Stimulated activated effector memory CD8-positive, alpha-beta T cell treated with anti-CD3 and anti-CD28 coated beads, Interleukin-12 subunit alpha, Interleukin-12 subunit beta, amount 100 ng/mL, for 72 hours (primary cell): Measurements from ENCODE around the gene TCF3.
A peak's percentile ranks its signal among the peaks of the same experiment; 100 is the strongest.
"Not testable (repeated sequence)": the region's sequence is repeated elsewhere in the genome, so short reads cannot be mapped to it uniquely, and the experiment has no call there.

ENCODE experiments used
- ATAC-seq: fragments of 150-1000 bp; cut with Tn5 transposase; 2 replicates; pipeline ENCODE4 v1.10.0; 2021
- DNase-seq, 2 donors: peaks; one replicate each; pipeline ENCODE4 v3.0.0; 2021 to 2022; ENCODE audit warnings: low spot score in 2 of 2
- H3K27ac Mint-ChIP-seq: one replicate; pipeline ENCODE4 v1.8.0; 2022; ENCODE audit warnings: mild to moderate bottlenecking, mixed read lengths
- H3K36me3 Mint-ChIP-seq: one replicate; pipeline ENCODE4 v1.8.0; 2022; ENCODE audit warnings: mild to moderate bottlenecking, mixed read lengths
- H3K4me1 Mint-ChIP-seq: one replicate; pipeline ENCODE4 v1.8.0; 2022; ENCODE audit warnings: mixed read lengths
- H3K4me3 Mint-ChIP-seq: one replicate; pipeline ENCODE4 v1.8.0; 2022; ENCODE audit warnings: mild to moderate bottlenecking, mixed read lengths
- H3K9me3 Mint-ChIP-seq: one replicate; pipeline ENCODE4 v1.8.0; 2022; ENCODE audit warnings: mixed read lengths

TCF3 gene

GRCh38 chr19:1652471-1653299, at the start of gene TCF3:
TCF3 (minus strand) TSS chr19:1652615; CDS start chr19:1650248, 2,367 bp downstream.
- H3K27ac Mint-ChIP-seq: peak within 1 kb of the TSS; percentile 93
- peak within 1 kb of the TSS; percentile 81 for H3K4me3 Mint-ChIP-seq
- H3K4me1 Mint-ChIP-seq: peaks cover 30% of the 10 kb centered on the region
- ATAC-seq (peak; percentile 90), DNase-seq (peak; percentile 96 to 99)
- peaks cover 45% of the 10 kb centered on the region for H3K36me3 Mint-ChIP-seq
- H3K9me3 Mint-ChIP-seq: no peaks in the 10 kb centered on the region

DNA sequence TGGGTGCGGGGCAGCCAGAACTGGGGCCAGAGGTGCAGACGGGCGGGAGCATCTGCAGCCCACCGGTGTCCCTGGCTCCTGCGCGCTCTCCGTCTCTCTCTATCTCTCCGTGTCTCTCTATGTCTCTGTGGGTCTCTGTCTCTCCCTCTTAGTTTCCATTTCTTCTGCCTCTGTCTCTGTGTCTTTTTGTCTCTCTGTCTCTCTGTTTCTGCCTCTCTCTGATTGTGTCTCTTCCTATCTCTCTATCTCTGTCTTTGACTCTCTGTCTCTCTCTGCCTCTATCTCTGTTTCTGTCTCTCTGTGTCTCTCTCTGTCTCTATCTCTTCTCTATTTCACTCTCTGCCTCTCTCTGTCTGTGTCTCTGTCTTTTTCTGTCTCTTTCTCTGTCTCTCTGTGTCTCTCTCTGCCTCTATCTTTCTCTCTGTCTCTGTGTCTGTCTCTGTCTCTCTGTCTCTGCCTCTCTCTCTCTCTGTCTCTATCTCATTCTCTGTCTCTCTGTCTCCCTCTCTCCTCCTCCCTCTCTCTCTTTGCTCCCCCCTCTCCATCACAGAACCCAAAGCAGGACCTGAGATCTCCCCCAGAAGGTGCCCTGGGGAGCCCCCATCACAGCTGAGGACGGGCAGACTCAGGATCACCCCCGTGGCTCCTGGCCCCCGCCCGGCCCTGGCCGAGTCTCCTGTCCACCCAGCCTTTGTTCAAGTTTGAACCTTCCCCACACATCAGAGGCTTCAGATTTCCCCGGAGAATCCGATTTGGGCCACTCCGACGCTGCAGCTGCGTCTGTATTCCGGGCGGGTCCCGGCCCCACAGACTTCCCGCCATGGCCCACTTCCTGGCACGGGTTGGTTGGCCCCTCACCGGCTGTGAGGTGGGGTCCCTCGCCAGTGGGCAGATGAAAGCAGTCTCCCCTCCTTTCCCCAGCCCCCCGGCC, 48.6 kb upstream of the TCF3 start:
- ATAC-seq: no peak
- no peak overlapping the region for H3K4me3 Mint-ChIP-seq
- no peaks in the 10 kb centered on the region for H3K36me3 Mint-ChIP-seq
- H3K9me3 Mint-ChIP-seq: no peaks in the 10 kb centered on the region
- peaks cover 10% of the 10 kb centered on the region for H3K4me1 Mint-ChIP-seq
- DNase-seq: no peak
- H3K27ac Mint-ChIP-seq: no peak overlapping the region

DNA sequence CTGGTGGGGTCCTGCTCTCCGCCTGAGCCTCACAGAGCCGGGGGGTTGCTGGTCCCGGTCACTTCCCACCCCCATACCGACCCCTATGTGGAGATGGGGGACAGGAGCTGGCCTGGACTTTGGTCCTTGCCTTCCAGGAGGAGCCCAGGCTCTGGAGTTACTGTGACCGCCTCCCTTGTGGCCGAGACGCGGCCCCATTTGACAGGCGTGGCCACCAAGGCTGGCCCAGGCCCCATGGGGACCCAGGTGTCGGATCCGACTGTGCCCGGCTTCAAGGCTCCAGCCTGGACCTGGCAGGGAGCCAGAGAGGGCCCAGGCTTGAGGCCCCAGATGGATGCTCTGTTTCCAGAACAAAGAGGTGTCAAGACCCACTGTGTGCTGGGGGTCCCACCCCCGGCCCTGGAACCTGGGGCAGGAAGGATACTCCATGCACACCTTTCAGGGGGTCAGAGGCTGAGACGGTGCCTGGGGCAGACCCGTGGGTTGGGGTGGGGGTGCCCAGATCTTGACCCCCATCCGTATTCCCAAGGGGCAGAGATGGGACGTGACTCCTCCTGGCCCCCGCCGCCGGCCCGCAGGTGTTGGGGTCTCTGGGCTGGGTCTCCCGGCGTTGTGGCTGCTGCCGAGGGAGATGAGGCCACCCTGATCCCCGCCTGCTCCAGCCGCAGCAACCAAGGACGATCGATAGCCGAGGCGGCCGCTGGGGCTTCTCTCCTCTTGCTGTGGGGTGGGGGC, 47.8 kb upstream of the TCF3 start:
- ATAC-seq: no peak
- no peaks in the 10 kb centered on the region for H3K36me3 Mint-ChIP-seq
- H3K9me3 Mint-ChIP-seq: no peaks in the 10 kb centered on the region
- no peak for DNase-seq
- no peak overlapping the region for H3K4me3 Mint-ChIP-seq
- H3K4me1 Mint-ChIP-seq: peaks cover 10% of the 10 kb centered on the region
- H3K27ac Mint-ChIP-seq: no peak overlapping the region

DNA sequence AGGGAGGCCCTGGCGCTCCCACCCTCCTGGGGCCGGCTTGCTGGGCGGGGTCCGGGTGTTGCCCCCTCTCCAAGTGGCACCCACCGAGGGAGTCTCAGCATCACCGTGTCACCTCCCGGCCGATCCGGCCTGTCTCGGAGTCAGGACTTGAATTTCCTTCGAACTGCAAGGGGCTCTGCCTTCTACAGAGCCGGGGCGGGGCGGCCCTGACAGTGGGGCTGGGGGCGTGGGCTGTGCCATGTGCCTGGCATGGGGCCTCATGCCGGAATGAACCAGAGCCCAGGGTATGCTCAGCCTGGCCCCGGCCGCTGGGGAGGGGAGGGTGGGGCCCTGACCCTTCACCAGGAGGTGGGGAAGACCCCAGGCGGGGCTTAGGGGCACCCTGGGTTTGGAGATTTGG, 47.0 kb upstream of the TCF3 start:
- no peak for ATAC-seq
- no peak for DNase-seq
- no peak overlapping the region for H3K27ac Mint-ChIP-seq
- H3K36me3 Mint-ChIP-seq: no peaks in the 10 kb centered on the region
- peaks cover 2% of the 10 kb centered on the region for H3K9me3 Mint-ChIP-seq
- no peak overlapping the region for H3K4me3 Mint-ChIP-seq
- H3K4me1 Mint-ChIP-seq: peaks cover 10% of the 10 kb centered on the region

- Mint-ChIP-seq H3K4me1 (peaks cover 10% of the 10 kb centered on the region), H3K27ac (no peak overlapping the region), H3K36me3 (no peaks in the 10 kb centered on the region), H3K9me3 (peaks cover 2% of the 10 kb centered on the region), H3K4me3 (no peak overlapping the region)
- ATAC-seq (no peak), DNase-seq (no peak)
Measured at GRCh38 chr19:1698636-1699035, 46.2 kb upstream of the TCF3 start.

GRCh38 chr19:1695481-1695880, 43.1 kb upstream of the TCF3 start:
- not testable (repeated sequence) for ATAC-seq, H3K9me3 Mint-ChIP-seq, H3K4me1 Mint-ChIP-seq, H3K27ac Mint-ChIP-seq, H3K36me3 Mint-ChIP-seq, H3K4me3 Mint-ChIP-seq, DNase-seq

DNA sequence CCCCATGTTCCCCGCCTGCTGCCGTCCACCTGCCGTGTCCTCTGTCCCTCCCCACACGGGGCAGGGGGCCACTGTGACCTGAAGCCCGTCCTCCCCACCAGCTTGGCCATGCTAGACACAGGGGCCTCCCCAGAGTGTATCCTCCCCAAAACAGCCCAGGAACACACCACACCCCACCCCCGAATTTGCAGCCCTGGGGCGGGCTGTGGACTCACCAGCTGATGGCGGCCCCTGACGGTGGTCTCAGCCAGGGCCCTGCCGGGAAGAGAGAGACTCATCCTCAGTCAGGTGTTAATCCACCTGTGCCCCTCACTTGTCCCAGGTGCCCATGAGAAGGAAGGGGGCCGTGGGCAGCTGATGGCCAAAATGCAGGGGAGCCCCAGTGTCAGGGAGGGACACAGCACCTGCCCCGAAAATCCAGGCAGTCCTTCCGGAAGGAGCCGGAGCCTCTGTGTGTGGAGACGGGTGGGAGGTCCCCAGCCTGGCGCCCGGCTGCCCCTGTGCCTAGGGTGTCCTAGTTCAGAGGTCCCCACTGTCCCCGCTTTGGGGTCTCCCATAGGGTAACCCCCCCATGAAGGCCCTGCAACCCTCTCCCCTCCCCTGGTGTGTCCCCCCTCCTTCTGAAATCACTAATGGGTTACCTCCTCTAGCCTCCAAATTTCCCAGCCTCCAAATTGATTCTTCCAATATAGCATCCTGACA, 39.3 kb upstream of the TCF3 start:
- peaks cover 5% of the 10 kb centered on the region for H3K36me3 Mint-ChIP-seq
- H3K27ac Mint-ChIP-seq: no peak overlapping the region
- H3K4me1 Mint-ChIP-seq: peaks cover 7% of the 10 kb centered on the region
- H3K9me3 Mint-ChIP-seq: peaks cover 2% of the 10 kb centered on the region
- DNase-seq (no peak), ATAC-seq (no peak)
- H3K4me3 Mint-ChIP-seq: no peak overlapping the region

DNA sequence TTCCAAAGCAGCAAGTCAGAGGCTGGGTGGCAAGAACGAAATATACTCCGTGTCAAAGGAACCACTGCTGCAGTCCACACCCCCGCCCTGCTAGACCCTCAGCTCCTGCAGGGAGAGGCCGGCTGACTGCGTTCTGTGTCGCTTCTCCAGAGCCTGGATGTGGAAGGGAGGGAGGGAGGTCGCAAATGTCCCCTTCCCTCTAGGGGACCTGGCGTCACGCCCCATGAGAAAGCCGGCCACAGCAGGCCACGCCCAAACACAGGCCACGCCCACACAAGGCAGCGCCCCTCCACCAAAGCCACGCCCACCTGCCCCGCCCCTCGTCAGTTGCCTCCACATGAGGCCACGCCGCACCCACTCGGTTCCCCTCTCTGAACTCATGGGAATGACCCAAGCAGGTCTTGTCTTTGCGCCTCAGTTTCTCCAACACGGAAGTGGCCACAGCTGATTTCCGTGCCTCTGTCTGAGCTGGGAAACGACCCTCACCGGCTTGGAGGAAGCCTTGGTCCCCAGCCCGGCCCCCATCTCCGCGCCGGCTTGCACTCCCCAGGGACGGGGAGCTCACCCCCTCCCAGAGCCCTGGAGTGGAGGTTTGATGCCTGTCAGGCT, 38.4 kb upstream of the TCF3 start:
- DNase-seq: peak; percentile 51 to 86
- no peak overlapping the region for H3K27ac Mint-ChIP-seq
- H3K4me1 Mint-ChIP-seq: peaks cover 7% of the 10 kb centered on the region
- ATAC-seq: peak; percentile 53
- peaks cover 5% of the 10 kb centered on the region for H3K36me3 Mint-ChIP-seq
- no peak overlapping the region for H3K4me3 Mint-ChIP-seq
- peaks cover 2% of the 10 kb centered on the region for H3K9me3 Mint-ChIP-seq

DNA sequence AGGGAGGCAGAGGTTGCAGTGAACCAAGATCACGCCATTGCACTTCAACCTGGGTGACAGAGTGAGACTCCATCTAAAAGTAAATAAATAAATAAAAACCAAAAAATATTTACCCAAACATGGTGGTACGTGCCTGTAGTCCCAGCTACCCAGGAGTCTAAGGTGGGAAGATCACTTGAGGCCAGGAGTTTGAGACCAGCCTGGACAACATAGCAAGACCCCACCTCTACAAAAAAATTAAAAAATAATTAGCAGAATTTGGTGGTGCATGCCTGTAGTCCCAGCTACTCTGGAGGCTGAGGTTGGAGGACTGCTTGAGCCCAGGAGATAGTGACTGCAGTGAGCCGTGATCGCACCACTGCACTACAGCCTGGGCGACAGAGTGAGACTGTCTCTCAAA, 33.4 kb upstream of the TCF3 start:
- H3K36me3 Mint-ChIP-seq, ATAC-seq, H3K27ac Mint-ChIP-seq, DNase-seq, H3K4me3 Mint-ChIP-seq, H3K9me3 Mint-ChIP-seq: not testable (repeated sequence)
- H3K4me1 Mint-ChIP-seq: peaks cover 12% of the 10 kb centered on the region

GRCh38 chr19:1685046-1685445, 32.6 kb upstream of the TCF3 start:
- Mint-ChIP-seq H3K36me3 (no peaks in the 10 kb centered on the region), H3K4me3 (no peak overlapping the region), H3K9me3 (no peaks in the 10 kb centered on the region), H3K27ac (no peak overlapping the region), H3K4me1 (peaks cover 12% of the 10 kb centered on the region)
- DNase-seq: no peak
- no peak for ATAC-seq

DNA sequence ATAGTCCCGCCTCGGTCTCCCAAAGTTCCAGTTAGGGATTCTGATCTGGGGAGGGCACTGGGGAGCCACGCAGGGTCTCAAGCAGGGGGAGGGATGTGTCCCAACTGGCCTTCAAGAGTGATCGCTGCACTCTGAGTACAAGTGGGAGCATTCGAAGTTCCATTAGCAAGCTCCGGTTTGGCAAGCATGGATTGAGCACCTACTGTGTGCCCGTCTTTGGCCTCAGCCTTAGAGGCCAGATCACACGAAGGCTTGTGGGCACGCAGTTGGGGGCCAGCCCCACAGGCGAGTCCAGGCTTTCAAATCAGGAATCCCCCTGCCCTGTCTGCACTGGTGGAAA, 32.1 kb upstream of the TCF3 start:
- Mint-ChIP-seq H3K27ac (no peak overlapping the region), H3K4me1 (peaks cover 12% of the 10 kb centered on the region), H3K9me3 (no peaks in the 10 kb centered on the region), H3K4me3 (no peak overlapping the region), H3K36me3 (no peaks in the 10 kb centered on the region)
- DNase-seq (no peak), ATAC-seq (no peak)

DNA sequence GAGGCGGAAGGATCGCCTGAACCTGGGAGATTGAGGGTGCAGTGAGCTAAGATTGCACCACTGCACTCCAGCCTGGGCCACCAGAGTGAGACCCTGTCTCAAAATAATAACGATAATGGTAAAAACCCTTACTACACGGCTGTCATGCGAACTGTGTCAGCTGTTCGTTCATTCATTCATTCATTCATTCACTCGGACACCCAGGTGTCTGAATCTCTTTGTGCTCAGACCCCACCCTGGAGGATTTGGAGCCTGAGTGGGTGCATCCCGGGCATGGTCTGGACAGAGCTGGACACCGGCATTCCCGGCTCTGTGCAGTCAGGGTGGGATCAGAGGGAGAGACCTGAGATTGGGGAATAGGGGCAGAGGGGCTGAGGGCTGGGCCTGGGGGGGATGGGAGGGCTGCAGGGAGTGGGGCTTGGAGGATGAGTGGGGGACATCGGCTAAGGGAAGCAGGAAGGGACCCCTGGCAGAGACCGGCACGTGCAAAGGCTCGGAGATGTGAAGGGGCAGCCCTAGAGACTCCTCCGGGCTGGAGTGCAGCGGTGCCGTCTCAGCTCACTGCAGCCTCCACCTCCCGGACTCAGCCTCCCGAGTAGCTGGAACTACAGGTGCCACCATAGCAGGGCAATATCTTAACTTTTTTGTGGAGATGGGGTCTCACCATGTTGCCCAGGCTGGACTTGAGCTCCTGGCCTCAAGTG, 31.6 kb upstream of the TCF3 start:
- H3K27ac Mint-ChIP-seq: no peak overlapping the region
- ATAC-seq (no peak), DNase-seq (no peak)
- H3K4me3 Mint-ChIP-seq: no peak overlapping the region
- H3K36me3 Mint-ChIP-seq: no peaks in the 10 kb centered on the region
- H3K9me3 Mint-ChIP-seq: no peaks in the 10 kb centered on the region
- peaks cover 12% of the 10 kb centered on the region for H3K4me1 Mint-ChIP-seq

GRCh38 chr19:1680976-1681375, 28.6 kb upstream of the TCF3 start:
- Mint-ChIP-seq H3K9me3 (no peaks in the 10 kb centered on the region), H3K36me3 (no peaks in the 10 kb centered on the region), H3K4me3 (no peak overlapping the region), H3K27ac (no peak overlapping the region), H3K4me1 (peaks cover 5% of the 10 kb centered on the region)
- DNase-seq (no peak), ATAC-seq (no peak)

DNA sequence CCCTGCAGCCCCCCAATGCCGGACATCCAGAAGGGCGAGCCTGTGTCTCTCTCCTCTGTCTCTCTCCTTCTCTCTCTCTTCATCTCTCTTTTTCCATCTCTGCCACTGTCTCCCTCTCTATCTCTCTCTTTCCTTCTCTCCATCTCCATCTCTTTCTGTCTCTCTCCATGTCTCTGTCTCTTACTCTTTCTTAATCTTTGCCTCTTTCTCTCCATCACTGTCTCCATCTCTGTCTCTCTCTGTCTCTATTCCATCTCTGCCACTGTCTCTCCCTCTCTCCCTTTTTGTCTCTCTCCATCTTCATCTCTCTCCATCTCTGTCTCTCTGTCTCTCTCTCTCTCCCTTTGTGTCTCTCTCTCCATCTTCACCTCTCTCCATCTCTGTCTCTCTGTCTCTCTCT, 25.7 kb upstream of the TCF3 start:
- Mint-ChIP-seq H3K36me3 (no peaks in the 10 kb centered on the region), H3K27ac (no peak overlapping the region), H3K9me3 (no peaks in the 10 kb centered on the region), H3K4me3 (no peak overlapping the region), H3K4me1 (peaks cover 10% of the 10 kb centered on the region)
- DNase-seq (no peak), ATAC-seq (no peak)
